ENCODE data around the gene TMEM269. TPM values are rescaled to one million over a fixed set of nuclear protein-coding genes. Genes with fewer than 3 reads are reported as not detected.

Gene TMEM269
- total and polyA plus RNA-seq, 7 donors = 0.04 TPM; not detected in 6

DNA sequence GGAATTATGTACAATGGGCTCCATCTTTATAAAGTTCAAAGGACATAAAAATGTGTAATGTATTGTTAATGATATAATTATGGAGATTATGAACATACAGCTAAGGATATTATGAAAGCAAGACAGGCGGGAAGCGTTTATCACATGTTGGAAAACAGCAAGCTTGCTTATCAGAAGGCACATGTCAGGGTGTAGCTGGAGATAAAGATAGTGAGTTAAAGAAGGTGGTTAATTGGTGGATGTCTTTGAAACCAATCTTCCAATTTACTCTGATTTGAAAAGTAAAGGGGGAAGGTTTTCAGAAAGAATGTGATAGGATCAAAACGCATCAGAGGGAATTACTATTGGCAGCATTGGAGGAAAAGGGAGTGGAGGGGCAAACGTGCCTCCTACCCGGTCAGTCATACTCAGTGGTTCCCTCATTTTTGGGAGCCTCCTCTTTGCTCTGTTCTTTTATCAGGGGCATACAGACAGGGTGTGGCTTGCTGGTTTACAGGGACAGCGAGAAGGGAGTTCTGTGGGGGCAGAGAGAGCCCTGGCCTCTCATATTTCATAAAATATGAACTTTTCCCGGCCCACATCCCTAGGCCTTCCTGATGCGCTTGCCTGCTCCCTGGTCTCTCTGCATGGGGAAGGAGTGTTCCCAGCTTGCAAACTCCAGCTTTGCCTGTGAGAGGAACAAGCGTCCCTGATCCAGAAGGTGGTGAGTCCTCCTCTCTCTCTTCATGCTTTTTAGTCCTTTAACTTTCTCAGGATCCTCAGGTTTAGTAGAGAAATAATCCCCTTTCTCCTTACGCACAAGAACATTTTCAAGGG lies 40.5 kb downstream of the TMEM269 start:
- Histone ChIP-seq H3K4me3 (no peak overlapping the region), H3K36me3 (peaks cover 0 to 4% (median under 1%) of the 10 kb centered on the region in 4 donors), H3K4me1 (peaks cover 0 to 12% (median 3%) of the 10 kb centered on the region in 4 donors), H3K27ac (no peak overlapping the region), H3K9me3 (no peaks in the 10 kb centered on the region), H3K27me3 (no peaks in the 10 kb centered on the region)
- no peak for DNase-seq
- WGBS, 2 donors = 82 to 86% methylated on average over 10 of the region's 10 CpGs
- no peak for TF ChIP-seq POLR2A (IDR thresholded peaks at IDR 0.05)
- no peak for TF ChIP-seq EP300 (IDR thresholded peaks at IDR 0.05)
- no peak for TF ChIP-seq POLR2AphosphoS5 (IDR thresholded peaks at IDR 0.05)
- TF ChIP-seq, protein P1, sequence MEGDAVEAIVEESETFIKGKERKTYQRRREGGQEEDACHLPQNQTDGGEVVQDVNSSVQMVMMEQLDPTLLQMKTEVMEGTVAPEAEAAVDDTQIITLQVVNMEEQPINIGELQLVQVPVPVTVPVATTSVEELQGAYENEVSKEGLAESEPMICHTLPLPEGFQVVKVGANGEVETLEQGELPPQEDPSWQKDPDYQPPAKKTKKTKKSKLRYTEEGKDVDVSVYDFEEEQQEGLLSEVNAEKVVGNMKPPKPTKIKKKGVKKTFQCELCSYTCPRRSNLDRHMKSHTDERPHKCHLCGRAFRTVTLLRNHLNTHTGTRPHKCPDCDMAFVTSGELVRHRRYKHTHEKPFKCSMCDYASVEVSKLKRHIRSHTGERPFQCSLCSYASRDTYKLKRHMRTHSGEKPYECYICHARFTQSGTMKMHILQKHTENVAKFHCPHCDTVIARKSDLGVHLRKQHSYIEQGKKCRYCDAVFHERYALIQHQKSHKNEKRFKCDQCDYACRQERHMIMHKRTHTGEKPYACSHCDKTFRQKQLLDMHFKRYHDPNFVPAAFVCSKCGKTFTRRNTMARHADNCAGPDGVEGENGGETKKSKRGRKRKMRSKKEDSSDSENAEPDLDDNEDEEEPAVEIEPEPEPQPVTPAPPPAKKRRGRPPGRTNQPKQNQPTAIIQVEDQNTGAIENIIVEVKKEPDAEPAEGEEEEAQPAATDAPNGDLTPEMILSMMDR (IDR thresholded peaks at IDR 0.05) = no peak
- intact Hi-C loops (cut with DNase I) = no loop called here

GRCh38 chr1:42830631-42831030 lies 45.8 kb downstream of the TMEM269 start:
- Histone ChIP-seq H3K9me3 (no peaks in the 10 kb centered on the region), H3K36me3 (peaks cover 0 to 9% (median 2%) of the 10 kb centered on the region in 4 donors), H3K27ac (no peak overlapping the region), H3K4me1 (no peaks in the 10 kb centered on the region), H3K4me3 (no peak overlapping the region), H3K27me3 (no peaks in the 10 kb centered on the region)
- TF ChIP-seq, protein P1 (IDR thresholded peaks at IDR 0.05) = no peak
- no peak for TF ChIP-seq POLR2AphosphoS5 (IDR thresholded peaks at IDR 0.05)
- DNase-seq = no peak
- 93 to 94% methylated on average over 17 of the region's 17 CpGs for WGBS, 2 donors
- intact Hi-C loops (cut with DNase I) = no loop called here

DNA sequence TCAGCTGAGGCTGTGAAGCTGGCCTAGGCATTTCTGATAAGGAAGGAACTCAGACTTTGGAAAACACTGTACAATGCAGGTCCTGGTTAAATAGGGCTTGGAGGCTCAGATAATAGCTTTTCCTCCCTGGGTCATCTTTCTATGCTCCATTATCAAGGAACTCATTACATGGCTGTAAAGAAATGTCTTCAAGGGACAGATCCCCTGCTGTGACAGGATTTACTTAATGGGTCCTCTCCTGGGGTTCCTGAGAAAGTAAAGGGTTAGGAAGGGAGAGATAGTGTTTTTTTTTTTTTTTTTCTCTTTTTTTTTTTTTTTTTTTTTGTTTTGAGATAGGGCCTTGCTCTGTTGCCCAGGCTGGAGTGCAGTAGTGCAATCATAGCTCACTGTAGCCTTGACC lies 46.5 kb downstream of the TMEM269 start:
- TF ChIP-seq EP300 (IDR thresholded peaks at IDR 0.05) (no peak), POLR2A (IDR thresholded peaks at IDR 0.05) (no peak)
- H3K9me3 ChIP-seq = no peaks in the 10 kb centered on the region
- H3K4me1 ChIP-seq = no peaks in the 10 kb centered on the region
- intact Hi-C loops (cut with DNase I) = no loop called here
- no peak overlapping the region for H3K4me3 ChIP-seq
- H3K27me3 ChIP-seq = no peaks in the 10 kb centered on the region
- H3K36me3 ChIP-seq = peaks cover 0 to 9% (median 2%) of the 10 kb centered on the region in 4 donors
- H3K27ac ChIP-seq = no peak overlapping the region
- no peak for DNase-seq

GRCh38 chr1:42832641-42833240 lies 48.0 kb downstream of the TMEM269 start:
- H3K36me3 ChIP-seq = peaks cover 0 to 9% (median 2%) of the 10 kb centered on the region in 4 donors
- no peaks in the 10 kb centered on the region for H3K9me3 ChIP-seq
- H3K27me3 ChIP-seq = no peaks in the 10 kb centered on the region
- 95 to 98% methylated on average over 3 of the region's 3 CpGs for WGBS, 2 donors
- no peak overlapping the region for H3K4me3 ChIP-seq
- H3K27ac ChIP-seq = no peak overlapping the region
- intact Hi-C loops (cut with DNase I) = no loop called here
- no peaks in the 10 kb centered on the region for H3K4me1 ChIP-seq
- TF ChIP-seq EP300 (IDR thresholded peaks at IDR 0.05) (no peak), POLR2A (IDR thresholded peaks at IDR 0.05) (no peak), POLR2AphosphoS5 (IDR thresholded peaks at IDR 0.05) (no peak)
- TF ChIP-seq, protein P1 (IDR thresholded peaks at IDR 0.05) = no peak
- DNase-seq = no peak

DNA sequence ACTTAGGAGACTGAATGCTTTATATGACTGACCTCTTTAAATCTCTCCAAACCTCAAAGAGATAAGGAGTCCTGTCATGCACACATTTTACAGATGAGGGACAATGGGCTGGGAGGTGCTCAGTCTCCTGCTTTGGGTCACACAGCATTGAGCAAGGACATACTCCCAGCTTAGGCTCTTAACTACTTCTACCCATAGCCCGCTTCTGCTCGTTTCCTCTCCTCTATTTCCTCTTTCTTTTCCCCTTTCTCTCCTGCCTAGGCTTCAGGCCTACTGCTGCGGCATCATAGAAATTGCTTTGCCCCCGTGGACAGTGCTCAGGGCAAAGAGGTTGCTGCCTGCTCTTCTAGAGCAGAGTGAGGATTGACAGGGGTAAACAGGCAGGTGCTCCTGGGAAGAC lies 49.2 kb downstream of the TMEM269 start:
- Histone ChIP-seq H3K27me3 (no peaks in the 10 kb centered on the region), H3K36me3 (peaks cover 0 to 9% (median under 1%) of the 10 kb centered on the region in 4 donors), H3K9me3 (no peaks in the 10 kb centered on the region), H3K27ac (no peak overlapping the region), H3K4me1 (no peaks in the 10 kb centered on the region), H3K4me3 (no peak overlapping the region)
- no peak for DNase-seq
- TF ChIP-seq, protein P1 (IDR thresholded peaks at IDR 0.05) = no peak
- no peak for TF ChIP-seq POLR2A (IDR thresholded peaks at IDR 0.05)
- TF ChIP-seq EP300 (IDR thresholded peaks at IDR 0.05) = no peak
- no peak for TF ChIP-seq POLR2AphosphoS5 (IDR thresholded peaks at IDR 0.05)
- 82 to 91% methylated on average over 4 of the region's 4 CpGs for WGBS, 2 donors
- intact Hi-C loops (cut with DNase I) = no loop called here
